Mesodermal cell (in vitro differentiated cells): ENCODE data around the gene TEDC2.
"Not testable (repeated sequence)": the region's sequence is repeated elsewhere in the genome, so short reads cannot be mapped to it uniquely, and the experiment has no call there.

Experiments
- H3K27ac ChIP-seq: 2 replicates; pipeline ENCODE4 v1.7.0; 2013; ENCODE audit warnings: mild to moderate bottlenecking, low read depth, low read length, moderate library complexity; ENCODE audit not compliant: severe bottlenecking
- H3K36me3 ChIP-seq: 2 replicates; pipeline ENCODE4 v1.7.1; 2013; ENCODE audit warnings: mild to moderate bottlenecking, low read length, moderate library complexity; ENCODE audit not compliant: control insufficient read depth, insufficient read depth
- H3K4me1 ChIP-seq: one replicate; pipeline ENCODE4 v1.7.1; 2013; ENCODE audit warnings: mild to moderate bottlenecking, low read length; ENCODE audit not compliant: insufficient read depth, control insufficient read depth, poor library complexity, severe bottlenecking
- H3K4me3 ChIP-seq: 2 replicates; pipeline ENCODE4 v1.7.0; 2013; ENCODE audit warnings: low read length, control low read depth, mild to moderate bottlenecking; ENCODE audit not compliant: insufficient read depth, poor library complexity, severe bottlenecking; ENCODE audit errors: extremely low read depth
- H3K9me3 ChIP-seq: 2 replicates; pipeline ENCODE4 v1.7.1; 2013; ENCODE audit warnings: mild to moderate bottlenecking, low read length, moderate library complexity; ENCODE audit not compliant: control insufficient read depth
- WGBS, 2 experiments: methylation state at CpG; one replicate each; pipeline ENCODE4 v1.1.5; 2013; ENCODE audit warnings: missing lambda C conversion rate in 2 of 2; ENCODE audit not compliant: insufficient coverage in 2 of 2; 5-methylcytosine and 5-hydroxymethylcytosine counted together

Gene TEDC2

GRCh38 chr16:2438121-2438520 lies 21.8 kb upstream of the TEDC2 start:
- Histone ChIP-seq H3K36me3 (peaks cover 71% of the 10 kb centered on the region), H3K9me3 (no peaks in the 10 kb centered on the region), H3K27ac (no peak overlapping the region), H3K4me3 (no peak overlapping the region), H3K4me1 (no peaks in the 10 kb centered on the region)
- WGBS, 2 experiments: 98 to 99% methylated on average over 14 of the region's 14 CpGs

- Histone ChIP-seq H3K4me1 (no peaks in the 10 kb centered on the region), H3K4me3 (no peak overlapping the region), H3K27ac (no peak overlapping the region), H3K36me3 (peaks cover 70% of the 10 kb centered on the region), H3K9me3 (no peaks in the 10 kb centered on the region)
- 94 to 96% methylated on average over 11 of the region's 11 CpGs for WGBS, 2 experiments
Measured at GRCh38 chr16:2439598-2439997, 20.3 kb upstream of the TEDC2 start.

DNA sequence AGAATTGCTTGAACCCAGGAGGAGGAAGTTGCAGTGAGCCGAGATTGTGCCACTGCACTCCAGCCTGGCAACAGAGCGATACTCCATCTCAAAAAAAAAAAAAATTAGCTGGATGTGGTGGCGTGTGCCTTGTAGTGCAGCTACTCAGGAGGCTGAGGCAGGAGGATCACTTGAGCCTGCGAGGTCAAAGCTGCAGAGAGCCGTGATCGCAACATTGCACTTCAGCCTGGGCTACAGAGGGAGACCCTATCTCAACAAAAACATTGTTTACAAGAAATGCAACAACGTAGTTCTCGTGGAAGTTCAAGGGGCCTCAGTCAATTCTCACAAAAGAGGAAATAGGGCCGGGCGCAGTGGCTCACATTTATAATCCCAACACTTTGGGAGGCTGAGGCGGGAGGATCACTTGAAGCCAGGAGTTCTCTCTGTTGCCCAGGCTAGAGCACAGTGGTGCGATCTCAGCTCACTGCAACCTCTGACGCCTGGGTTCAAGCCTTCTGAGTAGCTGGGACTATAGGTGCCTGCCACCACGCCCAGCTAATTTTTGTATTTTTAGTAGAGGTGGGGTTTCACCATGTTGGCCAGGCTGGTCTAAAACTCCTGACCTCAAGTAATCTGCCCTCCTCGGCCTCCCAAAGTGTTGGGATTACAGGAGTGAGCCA lies 18.6 kb upstream of the TEDC2 start:
- H3K4me3 ChIP-seq, H3K4me1 ChIP-seq, H3K9me3 ChIP-seq, H3K27ac ChIP-seq: not testable (repeated sequence)
- H3K36me3 ChIP-seq: peaks cover 73% of the 10 kb centered on the region
- WGBS, 2 experiments: 92 to 98% methylated on average over 9 to 12 of the region's 15 CpGs

- Histone ChIP-seq H3K36me3 (peaks cover 71% of the 10 kb centered on the region), H3K4me3 (no peak overlapping the region)
- 84 to 98% methylated on average over 7 to 8 of the region's 9 CpGs for WGBS, 2 experiments
Measured at GRCh38 chr16:2443555-2443954, 16.4 kb upstream of the TEDC2 start.

GRCh38 chr16:2447920-2448583 lies 11.9 kb upstream of the TEDC2 start:
- no peaks in the 10 kb centered on the region for H3K9me3 ChIP-seq
- H3K36me3 ChIP-seq: peaks cover 88% of the 10 kb centered on the region
- H3K27ac ChIP-seq: no peak overlapping the region
- 94 to 96% methylated on average over 9 of the region's 11 CpGs for WGBS, 2 experiments
- no peak overlapping the region for H3K4me3 ChIP-seq
- no peaks in the 10 kb centered on the region for H3K4me1 ChIP-seq

More at GRCh38 chr16:2443555-2443954, 16.4 kb upstream of the TEDC2 start:
- Histone ChIP-seq H3K9me3 (no peaks in the 10 kb centered on the region), H3K27ac (no peak overlapping the region), H3K4me1 (no peaks in the 10 kb centered on the region)

GRCh38 chr16:2449118-2449517 lies 10.8 kb upstream of the TEDC2 start:
- H3K36me3 ChIP-seq: peaks cover 89% of the 10 kb centered on the region
- no peaks in the 10 kb centered on the region for H3K9me3 ChIP-seq
- H3K4me1 ChIP-seq: no peaks in the 10 kb centered on the region
- WGBS, 2 experiments: 91 to 99% methylated on average over 22 to 25 of the region's 25 CpGs
- H3K27ac ChIP-seq: no peak overlapping the region
- no peak overlapping the region for H3K4me3 ChIP-seq

DNA sequence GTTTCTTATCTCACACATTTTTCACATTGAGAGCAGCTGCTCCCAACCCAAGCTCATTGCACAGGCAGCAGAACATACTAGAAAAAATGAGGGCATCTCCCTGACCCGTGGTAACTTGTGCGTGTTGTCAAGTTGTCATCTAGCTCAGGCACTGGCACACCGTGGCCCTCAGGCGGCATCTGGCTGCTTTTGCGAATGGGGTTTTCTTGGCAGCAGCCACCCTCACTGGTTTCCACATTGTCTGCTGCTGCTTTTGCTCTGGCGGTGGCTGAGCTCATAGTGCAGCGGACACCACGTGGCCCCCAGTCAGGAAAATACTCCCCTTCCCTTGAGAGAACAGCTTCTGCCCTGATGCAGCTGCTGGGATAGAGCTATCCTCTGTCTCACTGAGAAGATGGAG lies 9.4 kb upstream of the TEDC2 start:
- Histone ChIP-seq H3K4me1 (no peaks in the 10 kb centered on the region), H3K9me3 (no peaks in the 10 kb centered on the region), H3K27ac (no peak overlapping the region), H3K4me3 (no peak overlapping the region), H3K36me3 (peaks cover 90% of the 10 kb centered on the region)
- 92 to 96% methylated on average over 8 of the region's 8 CpGs for WGBS, 2 experiments

DNA sequence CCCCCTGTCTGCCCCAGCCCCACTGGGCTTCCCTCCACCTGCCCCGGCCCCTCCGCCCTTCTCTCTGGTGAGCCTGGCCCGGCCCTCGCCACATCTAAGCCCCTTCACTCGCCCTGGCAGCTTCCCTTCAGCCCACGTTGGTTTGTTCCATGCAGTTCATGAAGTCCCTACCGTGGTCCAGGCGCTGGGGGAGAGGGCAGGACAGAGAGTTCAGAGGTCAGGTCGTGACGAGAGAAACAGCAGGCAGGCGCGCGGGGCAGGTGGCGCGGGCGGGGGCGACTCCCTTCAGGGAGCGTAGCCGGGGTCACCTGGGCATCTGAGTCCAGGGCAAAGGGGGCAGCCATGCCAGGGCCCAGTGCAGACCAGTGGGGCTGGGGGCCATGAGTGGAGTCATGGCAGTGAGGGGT lies 8.9 kb upstream of the TEDC2 start:
- Histone ChIP-seq H3K9me3 (no peaks in the 10 kb centered on the region), H3K4me1 (no peaks in the 10 kb centered on the region), H3K27ac (no peak overlapping the region), H3K36me3 (peaks cover 92% of the 10 kb centered on the region), H3K4me3 (no peak overlapping the region)
- 96 to 97% methylated on average over 14 to 17 of the region's 19 CpGs for WGBS, 2 experiments

DNA sequence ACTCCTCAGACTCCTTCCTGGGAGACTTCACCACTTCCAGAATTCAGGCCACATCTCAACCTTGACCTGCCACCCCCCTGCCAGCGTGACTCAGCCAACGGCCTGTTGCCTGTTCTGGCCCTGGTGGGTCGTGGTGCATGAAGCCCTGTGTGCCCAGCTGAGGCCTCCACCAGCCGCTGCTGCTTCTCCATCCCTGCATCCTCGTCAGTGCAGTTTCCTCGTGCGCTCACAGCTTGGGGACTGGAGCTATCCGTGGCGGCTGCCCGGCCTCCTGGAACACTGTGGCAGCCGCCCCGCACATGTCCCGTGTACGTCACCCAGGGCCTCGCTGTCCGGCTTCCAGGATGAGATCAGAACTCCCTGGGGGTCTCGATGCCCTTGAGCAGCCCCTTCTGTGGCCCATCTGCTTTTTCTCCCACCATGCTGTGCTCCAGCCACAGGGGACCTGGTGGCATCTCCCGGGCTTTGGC lies 8.0 kb upstream of the TEDC2 start:
- WGBS, 2 experiments: 92 to 95% methylated on average over 18 of the region's 18 CpGs
- Histone ChIP-seq H3K9me3 (no peaks in the 10 kb centered on the region), H3K36me3 (peaks cover 92% of the 10 kb centered on the region), H3K4me3 (no peak overlapping the region), H3K4me1 (no peaks in the 10 kb centered on the region), H3K27ac (no peak overlapping the region)

DNA sequence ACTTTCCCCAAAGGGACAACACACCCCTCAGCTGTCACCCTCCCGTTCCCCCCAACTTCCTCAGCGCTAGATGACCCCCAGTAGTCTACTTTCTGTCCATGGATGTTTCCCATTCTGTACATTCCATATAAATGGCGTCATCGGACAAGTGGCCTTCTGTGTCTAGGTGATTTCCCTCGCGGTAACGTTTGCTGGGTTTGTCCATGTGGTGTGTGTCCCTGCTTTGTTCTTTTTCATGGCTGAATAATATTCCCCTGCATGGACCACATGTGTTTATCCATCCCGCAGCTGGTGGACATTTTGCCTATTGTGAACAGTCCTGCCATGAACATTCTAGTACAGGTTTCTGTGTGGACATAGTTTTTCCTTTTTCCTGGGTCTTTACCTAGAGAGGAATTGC lies 7.3 kb upstream of the TEDC2 start:
- Histone ChIP-seq H3K9me3 (no peaks in the 10 kb centered on the region), H3K27ac (no peak overlapping the region), H3K4me3 (no peak overlapping the region), H3K4me1 (no peaks in the 10 kb centered on the region), H3K36me3 (peaks cover 95% of the 10 kb centered on the region)
- WGBS, 2 experiments: 98 to 100% methylated on average over 2 to 7 of the region's 8 CpGs
